WTC11 (cell line): Measurements from ENCODE around the gene DLX2. TPM values are rescaled to one million over a fixed set of nuclear protein-coding genes. Genes with fewer than 3 reads are reported as not detected.
"Not testable (repeated sequence)": the region's sequence is repeated elsewhere in the genome, so short reads cannot be mapped to it uniquely, and the experiment has no call there.

Experiments used
- ATAC-seq: fragments of 200-7000 bp; cut with Tn5 transposase; 2 replicates; pipeline ENCODE4 v1.10.0; 2021; ENCODE audit warnings: mild to moderate bottlenecking, moderate library complexity
- CTCF ChIA-PET: fragments of 300-600 bp; sonication (Branson Sonifier 250); formaldehyde crosslinking; loops from one replicate; lab custom pipeline; 2021; ENCODE audit warnings: antibody characterized with exemption; lab: Charles Lee
- POLR2A ChIA-PET: fragments of 350-600 bp; sonication (Branson Sonifier 250); formaldehyde crosslinking; loops from one replicate; lab custom pipeline; 2021; ENCODE audit warnings: antibody characterized with exemption; lab: Charles Lee
- DNase-seq: peaks from one replicate; pipeline ENCODE4 v3.0.0; 2021; ENCODE audit warnings: low spot score
- H3K27ac Mint-ChIP-seq: 2 replicates; pipeline ENCODE4 v1.8.0; 2021; ENCODE audit warnings: mixed read lengths
- H3K27me3 Mint-ChIP-seq: 2 replicates; pipeline ENCODE4 v1.8.0; 2021; ENCODE audit warnings: low read depth, mild to moderate bottlenecking, moderate library complexity, mixed read lengths
- H3K36me3 Mint-ChIP-seq: 2 replicates; pipeline ENCODE4 v1.8.0; 2021; ENCODE audit warnings: mixed read lengths
- H3K4me1 Mint-ChIP-seq: 2 replicates; pipeline ENCODE4 v1.8.0; 2022; ENCODE audit warnings: mixed read lengths
- H3K4me3 Mint-ChIP-seq: 2 replicates; pipeline ENCODE4 v1.8.0; 2021; ENCODE audit warnings: mild to moderate bottlenecking, moderate library complexity, mixed read lengths
- H3K9me3 Mint-ChIP-seq: 2 replicates; pipeline ENCODE4 v1.8.0; 2021; ENCODE audit warnings: mixed read lengths
- ATF1 ChIP-seq: sonication (generic); formaldehyde crosslinking; IDR thresholded peaks from 2 replicates; pipeline ENCODE4 v1.8.1; 2023; ENCODE audit warnings: mild to moderate bottlenecking, moderate library complexity, missing genetic modification reagents
- CBFB ChIP-seq: sonication (generic); formaldehyde crosslinking; IDR thresholded peaks from 2 replicates; pipeline ENCODE4 v1.8.1; 2022; ENCODE audit warnings: mild to moderate bottlenecking, low read depth, missing genetic modification reagents
- CREB1 ChIP-seq: sonication (generic); formaldehyde crosslinking; IDR thresholded peaks from 2 replicates; pipeline ENCODE4 v1.8.0; 2023; ENCODE audit warnings: mild to moderate bottlenecking, missing genetic modification reagents
- EMX1 ChIP-seq: fragments of 250-450 bp; sonication (Bioruptor Pico); IDR thresholded peaks from 2 replicates; pipeline ENCODE4 v1.8.0; 2021; ENCODE audit warnings: mild to moderate bottlenecking
- ESRRA ChIP-seq: sonication (generic); formaldehyde crosslinking; IDR thresholded peaks from 2 replicates; pipeline ENCODE4 v1.8.1; 2022; ENCODE audit warnings: mild to moderate bottlenecking, missing genetic modification reagents, borderline replicate concordance
- FOXJ3 ChIP-seq: sonication (generic); formaldehyde crosslinking; IDR thresholded peaks from 2 replicates; pipeline ENCODE4 v1.9.0; 2021; ENCODE audit warnings: missing genetic modification reagents, mild to moderate bottlenecking, borderline replicate concordance
- FOXP1 ChIP-seq: sonication (generic); formaldehyde crosslinking; IDR thresholded peaks from 2 replicates; pipeline ENCODE4 v1.8.0; 2022; ENCODE audit warnings: missing genetic modification reagents, mild to moderate bottlenecking, moderate library complexity, borderline replicate concordance
- GABPB1 ChIP-seq: sonication (generic); formaldehyde crosslinking; IDR thresholded peaks from 2 replicates; pipeline ENCODE4 v1.8.1; 2023; ENCODE audit warnings: mild to moderate bottlenecking, missing genetic modification reagents
- NFATC4 ChIP-seq: fragments of 250-450 bp; sonication (Bioruptor Pico); IDR thresholded peaks from 2 replicates; pipeline ENCODE4 v1.9.0; 2021; ENCODE audit warnings: mild to moderate bottlenecking
- OVOL2 ChIP-seq: fragments of 250-450 bp; sonication (Bioruptor Pico); IDR thresholded peaks from 2 replicates; pipeline ENCODE4 v1.9.0; 2021; ENCODE audit warnings: mild to moderate bottlenecking, borderline replicate concordance
- PRRX2 ChIP-seq: fragments of 250-450 bp; sonication (Bioruptor Pico); IDR thresholded peaks from 2 replicates; pipeline ENCODE4 v1.8.0; 2021; ENCODE audit warnings: mild to moderate bottlenecking
- ZNF138 ChIP-seq: sonication (generic); formaldehyde crosslinking; conservative IDR thresholded peaks from 2 replicates; pipeline ENCODE4 v1.8.1; 2022; ENCODE audit warnings: mild to moderate bottlenecking, moderate library complexity, missing genetic modification reagents
- ZNF317 ChIP-seq: sonication (generic); formaldehyde crosslinking; IDR thresholded peaks from 2 replicates; pipeline ENCODE4 v1.8.1; 2023; ENCODE audit warnings: low read depth, mild to moderate bottlenecking, moderate library complexity, missing genetic modification reagents, borderline replicate concordance
- ZNF671 ChIP-seq: fragments of 250-450 bp; sonication (Bioruptor Pico); IDR thresholded peaks from 2 replicates; pipeline ENCODE4 v1.8.0; 2021; ENCODE audit warnings: mild to moderate bottlenecking
- total RNA-seq: library from RNA; stranded (reverse); gene quantifications from 3 replicates; pipeline ENCODE4 v1.2.3, GENCODE V29; 2021
- TF ChIP-seq, protein P1 (sequence below): fragments of 250-450 bp; sonication (Bioruptor Pico); IDR thresholded peaks from 2 replicates; pipeline ENCODE4 v1.9.0; 2021; ENCODE audit warnings: moderate library complexity, mild to moderate bottlenecking, inconsistent platforms, borderline replicate concordance
- TF ChIP-seq, protein P2 (sequence below): fragments of 250-450 bp; sonication (Bioruptor Pico); IDR thresholded peaks from 2 replicates; pipeline ENCODE4 v1.8.0; 2021; ENCODE audit warnings: mild to moderate bottlenecking
- TF ChIP-seq, protein P3 (sequence below): sonication (generic); formaldehyde crosslinking; IDR thresholded peaks from 2 replicates; pipeline ENCODE4 v1.8.0; 2022; ENCODE audit warnings: mild to moderate bottlenecking, missing genetic modification reagents
- TF ChIP-seq, protein P4 (sequence below): fragments of 250-450 bp; sonication (Bioruptor Pico); conservative IDR thresholded peaks from 2 replicates; pipeline ENCODE4 v1.9.0; 2021; ENCODE audit warnings: mild to moderate bottlenecking
- TF ChIP-seq, protein P5 (sequence below): fragments of 250-450 bp; sonication (Bioruptor Pico); IDR thresholded peaks from 2 replicates; pipeline ENCODE4 v1.9.0; 2021; ENCODE audit warnings: mild to moderate bottlenecking
- TF ChIP-seq, protein P6 (sequence below): sonication (generic); formaldehyde crosslinking; IDR thresholded peaks from 2 replicates; pipeline ENCODE4 v1.8.1; 2023; ENCODE audit warnings: mild to moderate bottlenecking, moderate library complexity, missing genetic modification reagents

The DLX2 gene
- total RNA-seq, 1 experiment from 2014 or later = 0.28 TPM

DNA sequence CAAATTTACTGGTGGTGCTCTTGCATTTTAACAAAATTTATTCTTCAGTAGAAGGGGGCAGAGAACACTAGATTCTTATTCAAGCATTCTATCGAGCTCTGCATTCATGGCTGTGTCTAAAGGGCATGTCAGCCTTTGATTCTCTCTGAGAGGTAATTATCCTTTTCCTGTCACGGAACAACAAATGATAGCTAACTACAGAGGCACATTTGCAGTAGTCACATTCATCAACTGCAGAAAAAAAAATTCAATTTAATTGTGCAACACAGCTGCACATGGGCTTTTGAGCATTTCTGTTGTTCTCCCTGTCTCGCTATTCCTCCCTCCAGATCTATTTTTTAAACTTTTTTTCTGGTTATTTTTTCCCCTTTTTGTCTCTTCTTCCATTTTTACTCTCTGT lies 30.4 kb downstream of the DLX2 start (continued):
- TF ChIP-seq, protein P1, sequence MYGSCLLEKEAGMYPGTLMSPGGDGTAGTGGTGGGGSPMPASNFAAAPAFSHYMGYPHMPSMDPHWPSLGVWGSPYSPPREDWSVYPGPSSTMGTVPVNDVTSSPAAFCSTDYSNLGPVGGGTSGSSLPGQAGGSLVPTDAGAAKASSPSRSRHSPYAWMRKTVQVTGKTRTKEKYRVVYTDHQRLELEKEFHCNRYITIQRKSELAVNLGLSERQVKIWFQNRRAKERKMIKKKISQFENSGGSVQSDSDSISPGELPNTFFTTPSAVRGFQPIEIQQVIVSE (CRISPR knock-in tag) = no peak
- no peak for TF ChIP-seq NFATC4
- TF ChIP-seq, protein P2, sequence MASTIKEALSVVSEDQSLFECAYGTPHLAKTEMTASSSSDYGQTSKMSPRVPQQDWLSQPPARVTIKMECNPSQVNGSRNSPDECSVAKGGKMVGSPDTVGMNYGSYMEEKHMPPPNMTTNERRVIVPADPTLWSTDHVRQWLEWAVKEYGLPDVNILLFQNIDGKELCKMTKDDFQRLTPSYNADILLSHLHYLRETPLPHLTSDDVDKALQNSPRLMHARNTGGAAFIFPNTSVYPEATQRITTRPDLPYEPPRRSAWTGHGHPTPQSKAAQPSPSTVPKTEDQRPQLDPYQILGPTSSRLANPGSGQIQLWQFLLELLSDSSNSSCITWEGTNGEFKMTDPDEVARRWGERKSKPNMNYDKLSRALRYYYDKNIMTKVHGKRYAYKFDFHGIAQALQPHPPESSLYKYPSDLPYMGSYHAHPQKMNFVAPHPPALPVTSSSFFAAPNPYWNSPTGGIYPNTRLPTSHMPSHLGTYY (CRISPR knock-in tag) = no peak
- no peak for TF ChIP-seq CBFB (CRISPR knock-in tag)
- TF ChIP-seq FOXJ3 (CRISPR knock-in tag) = no peak

DNA sequence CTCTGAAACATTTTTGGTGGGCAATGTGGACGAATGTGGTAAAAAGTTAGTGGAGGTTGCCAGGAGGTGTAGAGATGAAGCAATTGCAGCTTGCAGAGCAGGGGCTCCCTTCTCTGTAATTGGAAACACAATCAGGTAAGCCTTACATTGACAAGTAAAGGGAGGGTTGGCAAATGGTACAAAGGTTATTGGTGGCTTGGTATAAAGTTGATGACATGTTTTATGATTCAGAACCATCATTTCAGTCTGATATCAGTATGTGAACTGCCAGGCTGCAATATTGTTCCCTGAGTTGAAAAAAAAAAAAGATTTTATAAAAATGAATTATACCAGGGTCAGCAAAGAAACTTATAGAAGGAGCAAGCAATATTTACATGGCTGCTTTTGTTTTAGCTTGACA lies 31.8 kb downstream of the DLX2 start:
- Mint-ChIP-seq H3K27ac (no peak overlapping the region), H3K36me3 (no peaks in the 10 kb centered on the region), H3K4me3 (no peak overlapping the region), H3K27me3 (no peaks in the 10 kb centered on the region; the same call in 1 of the 2 replicates), H3K9me3 (peaks cover 3% of the 10 kb centered on the region; the same call in 1 of the 2 replicates), H3K4me1 (peaks cover 3% of the 10 kb centered on the region; the same call in 1 of the 2 replicates)
- DNase-seq (no peak), ATAC-seq (no peak)
- ChIA-PET POLR2A (no interaction called here), CTCF (no interaction called here)
- TF ChIP-seq EMX1 (CRISPR knock-in tag) (no peak), CREB1 (CRISPR knock-in tag) (no peak), GABPB1 (CRISPR knock-in tag) (no peak), ZNF138 (CRISPR knock-in tag) (no peak)
- TF ChIP-seq, protein P3, sequence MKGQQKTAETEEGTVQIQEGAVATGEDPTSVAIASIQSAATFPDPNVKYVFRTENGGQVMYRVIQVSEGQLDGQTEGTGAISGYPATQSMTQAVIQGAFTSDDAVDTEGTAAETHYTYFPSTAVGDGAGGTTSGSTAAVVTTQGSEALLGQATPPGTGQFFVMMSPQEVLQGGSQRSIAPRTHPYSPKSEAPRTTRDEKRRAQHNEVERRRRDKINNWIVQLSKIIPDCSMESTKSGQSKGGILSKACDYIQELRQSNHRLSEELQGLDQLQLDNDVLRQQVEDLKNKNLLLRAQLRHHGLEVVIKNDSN (CRISPR knock-in tag) = no peak
- TF ChIP-seq, protein P4, sequence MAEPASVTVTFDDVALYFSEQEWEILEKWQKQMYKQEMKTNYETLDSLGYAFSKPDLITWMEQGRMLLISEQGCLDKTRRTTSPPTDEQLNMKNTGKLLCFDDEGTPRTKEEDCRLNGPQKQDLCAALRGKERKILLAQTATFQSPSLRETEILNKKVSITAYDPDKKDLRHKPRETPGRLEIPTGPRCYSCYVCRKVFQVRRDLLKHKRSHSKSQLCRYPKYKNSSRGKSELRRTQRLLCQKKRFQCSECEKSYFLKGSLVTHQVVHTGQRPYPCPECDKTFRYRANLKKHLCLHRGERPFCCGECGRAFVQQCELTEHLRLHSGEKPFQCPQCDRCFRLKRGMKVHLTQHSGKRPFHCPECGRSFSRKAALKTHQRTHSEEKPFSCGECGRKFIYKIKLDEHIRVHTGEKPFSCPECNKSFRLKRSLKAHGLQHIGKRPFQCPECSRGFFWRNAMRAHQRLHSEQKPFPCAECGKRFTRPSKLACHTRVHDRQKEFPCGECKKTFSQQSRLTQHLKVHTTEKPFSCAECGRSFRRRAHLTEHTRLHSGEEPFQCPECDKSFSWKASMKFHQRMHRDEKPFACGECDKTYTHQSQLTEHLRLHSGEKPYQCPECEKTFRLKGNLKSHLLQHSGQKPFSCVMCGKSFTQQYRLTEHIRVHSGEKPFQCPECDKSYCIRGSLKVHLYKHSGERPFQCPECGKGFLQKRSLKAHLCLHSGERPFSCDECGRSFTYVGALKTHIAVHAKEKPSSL (CRISPR knock-in tag) = no peak
- TF ChIP-seq, protein P5, sequence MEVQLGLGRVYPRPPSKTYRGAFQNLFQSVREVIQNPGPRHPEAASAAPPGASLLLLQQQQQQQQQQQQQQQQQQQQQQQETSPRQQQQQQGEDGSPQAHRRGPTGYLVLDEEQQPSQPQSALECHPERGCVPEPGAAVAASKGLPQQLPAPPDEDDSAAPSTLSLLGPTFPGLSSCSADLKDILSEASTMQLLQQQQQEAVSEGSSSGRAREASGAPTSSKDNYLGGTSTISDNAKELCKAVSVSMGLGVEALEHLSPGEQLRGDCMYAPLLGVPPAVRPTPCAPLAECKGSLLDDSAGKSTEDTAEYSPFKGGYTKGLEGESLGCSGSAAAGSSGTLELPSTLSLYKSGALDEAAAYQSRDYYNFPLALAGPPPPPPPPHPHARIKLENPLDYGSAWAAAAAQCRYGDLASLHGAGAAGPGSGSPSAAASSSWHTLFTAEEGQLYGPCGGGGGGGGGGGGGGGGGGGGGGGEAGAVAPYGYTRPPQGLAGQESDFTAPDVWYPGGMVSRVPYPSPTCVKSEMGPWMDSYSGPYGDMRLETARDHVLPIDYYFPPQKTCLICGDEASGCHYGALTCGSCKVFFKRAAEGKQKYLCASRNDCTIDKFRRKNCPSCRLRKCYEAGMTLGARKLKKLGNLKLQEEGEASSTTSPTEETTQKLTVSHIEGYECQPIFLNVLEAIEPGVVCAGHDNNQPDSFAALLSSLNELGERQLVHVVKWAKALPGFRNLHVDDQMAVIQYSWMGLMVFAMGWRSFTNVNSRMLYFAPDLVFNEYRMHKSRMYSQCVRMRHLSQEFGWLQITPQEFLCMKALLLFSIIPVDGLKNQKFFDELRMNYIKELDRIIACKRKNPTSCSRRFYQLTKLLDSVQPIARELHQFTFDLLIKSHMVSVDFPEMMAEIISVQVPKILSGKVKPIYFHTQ (CRISPR knock-in tag) = no peak

DNA sequence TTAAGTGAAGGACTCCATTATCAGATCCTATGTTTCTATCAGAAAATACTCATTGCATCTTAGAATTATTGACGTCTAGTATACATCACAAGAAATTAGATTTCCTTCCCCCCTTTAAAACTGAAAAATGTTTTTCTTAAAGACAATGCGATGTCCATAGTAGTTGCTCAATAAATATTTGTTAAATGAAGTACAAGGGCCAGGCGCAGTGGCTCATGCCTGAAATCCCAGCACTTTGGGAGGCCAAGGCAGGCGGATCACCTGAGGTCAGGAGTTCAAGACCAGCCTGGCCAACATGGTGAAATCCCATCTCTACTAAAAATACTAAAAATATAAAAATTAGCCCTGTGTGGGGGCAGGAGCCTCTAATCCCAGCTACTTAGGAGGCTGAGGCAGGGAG lies 34.8 kb downstream of the DLX2 start:
- H3K4me3 Mint-ChIP-seq, DNase-seq, ATAC-seq, H3K36me3 Mint-ChIP-seq, H3K27me3 Mint-ChIP-seq, H3K4me1 Mint-ChIP-seq, CTCF ChIA-PET, H3K9me3 Mint-ChIP-seq, H3K27ac Mint-ChIP-seq, POLR2A ChIA-PET: not testable (repeated sequence)

DNA sequence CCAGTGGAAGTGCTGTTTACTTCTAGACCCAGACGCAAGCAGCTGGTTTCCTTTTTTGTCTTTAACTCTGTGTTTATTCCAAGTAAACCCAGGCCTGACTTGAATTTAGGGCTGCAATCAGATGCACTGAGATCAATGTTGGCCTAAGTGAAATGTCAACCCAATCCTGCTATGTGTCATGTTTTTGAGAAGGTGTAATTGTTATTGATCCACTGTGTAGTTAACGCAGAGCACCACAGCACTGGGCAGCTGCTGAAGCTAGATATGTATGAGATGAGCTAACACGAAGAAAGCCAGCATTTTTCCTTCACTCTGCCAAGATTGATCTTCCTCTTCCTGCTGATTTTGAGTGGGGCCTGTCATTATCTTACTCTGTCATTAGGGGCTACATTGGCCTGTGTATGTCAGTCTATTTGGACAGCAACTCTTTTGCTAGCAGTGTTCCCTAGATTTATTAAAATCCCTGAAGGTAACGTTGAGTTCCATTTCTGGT lies 36.3 kb downstream of the DLX2 start:
- DNase-seq (no peak), ATAC-seq (no peak)
- H3K4me3 Mint-ChIP-seq = no peak overlapping the region
- H3K27me3 Mint-ChIP-seq = no peaks in the 10 kb centered on the region
- H3K36me3 Mint-ChIP-seq = no peaks in the 10 kb centered on the region
- peaks cover 3% of the 10 kb centered on the region; the same call in 1 of the 2 replicates for H3K9me3 Mint-ChIP-seq
- no peak overlapping the region; the same call in 1 of the 2 replicates for H3K27ac Mint-ChIP-seq
- POLR2A ChIA-PET = no interaction called here
- CTCF ChIA-PET = no interaction called here
- H3K4me1 Mint-ChIP-seq = no peaks in the 10 kb centered on the region
- TF ChIP-seq, protein P6, sequence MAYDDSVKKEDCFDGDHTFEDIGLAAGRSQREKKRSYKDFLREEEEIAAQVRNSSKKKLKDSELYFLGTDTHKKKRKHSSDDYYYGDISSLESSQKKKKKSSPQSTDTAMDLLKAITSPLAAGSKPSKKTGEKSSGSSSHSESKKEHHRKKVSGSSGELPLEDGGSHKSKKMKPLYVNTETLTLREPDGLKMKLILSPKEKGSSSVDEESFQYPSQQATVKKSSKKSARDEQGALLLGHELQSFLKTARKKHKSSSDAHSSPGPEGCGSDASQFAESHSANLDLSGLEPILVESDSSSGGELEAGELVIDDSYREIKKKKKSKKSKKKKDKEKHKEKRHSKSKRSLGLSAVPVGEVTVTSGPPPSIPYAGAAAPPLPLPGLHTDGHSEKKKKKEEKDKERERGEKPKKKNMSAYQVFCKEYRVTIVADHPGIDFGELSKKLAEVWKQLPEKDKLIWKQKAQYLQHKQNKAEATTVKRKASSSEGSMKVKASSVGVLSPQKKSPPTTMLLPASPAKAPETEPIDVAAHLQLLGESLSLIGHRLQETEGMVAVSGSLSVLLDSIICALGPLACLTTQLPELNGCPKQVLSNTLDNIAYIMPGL (CRISPR knock-in tag) = no peak
- TF ChIP-seq PRRX2 (CRISPR knock-in tag) (no peak), FOXP1 (CRISPR knock-in tag) (no peak), OVOL2 (CRISPR knock-in tag) (no peak), ESRRA (CRISPR knock-in tag) (no peak), ATF1 (CRISPR knock-in tag) (no peak), ZNF671 (no peak), EMX1 (CRISPR knock-in tag) (no peak), ZNF317 (CRISPR knock-in tag) (no peak)
- TF ChIP-seq, protein P1 (CRISPR knock-in tag) = no peak
